Stimulated activated CD8-positive, alpha-beta memory T cell treated with anti-CD3 and anti-CD28 coated beads, Interleukin-15, amount 100 ng/mL, for 4 hours (primary cell): ENCODE measurements around the gene PPP4R4.
"Not testable (repeated sequence)": the region's sequence is repeated elsewhere in the genome, so short reads cannot be mapped to it uniquely, and the experiment has no call there.

Experiments used
- DNase-seq, 2 donors: peaks; one replicate each; pipeline ENCODE4 v3.0.0-alpha.2; 2020; ENCODE audit warnings: low read depth in 2 of 2

The PPP4R4 gene

DNA sequence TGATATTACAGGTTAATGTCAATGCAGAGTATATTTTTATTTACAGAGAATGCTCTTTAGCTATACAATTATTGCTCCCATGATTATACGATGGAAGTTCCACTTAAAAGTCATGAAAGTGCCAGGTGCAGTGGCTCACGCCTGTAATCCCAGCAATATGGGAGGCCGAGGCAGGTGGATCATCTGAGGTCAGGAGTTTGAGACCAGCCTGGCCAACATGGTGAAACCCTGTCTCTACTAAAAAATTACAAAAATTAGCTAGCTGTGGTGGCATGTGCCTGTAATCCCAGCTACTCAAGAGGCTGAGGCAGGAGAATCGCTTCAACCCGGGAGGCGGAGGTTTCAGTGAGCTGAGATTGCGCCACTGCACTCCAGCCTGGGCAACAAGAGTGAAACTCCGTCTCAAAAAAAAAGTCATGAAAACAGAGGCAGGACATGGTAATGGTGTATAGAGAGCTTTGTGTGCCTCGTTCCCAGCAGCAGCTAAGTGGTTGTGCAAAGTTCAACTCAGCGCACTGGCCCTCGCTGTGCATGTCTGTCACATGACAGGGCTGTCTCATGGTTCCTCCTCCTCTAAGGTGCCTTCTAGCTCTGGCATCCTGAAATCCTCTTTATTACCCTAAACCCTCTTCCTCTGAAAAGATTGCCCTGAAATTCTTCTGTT is 102.9 kb downstream of the PPP4R4 start:
- not testable (repeated sequence) for DNase-seq

- DNase-seq: no peak
Measured at GRCh38 chr14:94278731-94279130, 104.6 kb downstream of the PPP4R4 start.

DNA sequence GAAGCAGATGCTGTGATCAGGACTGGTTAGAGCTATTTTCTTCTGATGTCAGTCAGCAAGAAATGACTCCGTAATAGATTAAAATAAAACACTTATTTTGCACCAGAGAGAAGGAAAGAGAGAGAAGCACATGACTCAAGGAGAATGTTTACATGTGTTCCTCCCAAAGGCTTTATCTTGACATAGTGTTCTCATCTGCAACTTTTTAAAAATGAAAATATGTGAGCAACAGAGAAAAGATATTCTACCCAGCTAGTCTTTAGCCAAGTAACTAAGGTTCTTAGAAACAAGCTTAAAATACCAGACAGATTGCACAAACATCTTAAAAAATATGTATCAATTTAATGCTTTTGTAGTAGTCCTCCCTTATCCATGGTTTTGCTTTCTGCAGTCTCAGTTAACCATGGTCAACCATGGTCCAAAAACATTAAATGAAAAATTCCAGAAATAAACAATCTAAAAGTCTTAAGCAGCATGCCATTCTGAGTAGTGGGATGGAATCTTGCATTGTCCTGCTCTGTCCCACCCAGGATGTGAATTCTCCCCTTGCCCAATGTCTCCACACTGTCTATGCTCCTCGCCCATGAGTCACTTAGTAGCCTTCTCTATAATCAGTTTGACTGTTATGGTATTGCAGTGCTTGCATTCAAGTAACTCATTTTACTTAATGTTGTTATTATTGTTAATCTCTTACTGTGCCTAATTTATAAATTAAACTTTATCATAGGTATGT is 109.0 kb downstream of the PPP4R4 start:
- DNase-seq: no peak

DNA sequence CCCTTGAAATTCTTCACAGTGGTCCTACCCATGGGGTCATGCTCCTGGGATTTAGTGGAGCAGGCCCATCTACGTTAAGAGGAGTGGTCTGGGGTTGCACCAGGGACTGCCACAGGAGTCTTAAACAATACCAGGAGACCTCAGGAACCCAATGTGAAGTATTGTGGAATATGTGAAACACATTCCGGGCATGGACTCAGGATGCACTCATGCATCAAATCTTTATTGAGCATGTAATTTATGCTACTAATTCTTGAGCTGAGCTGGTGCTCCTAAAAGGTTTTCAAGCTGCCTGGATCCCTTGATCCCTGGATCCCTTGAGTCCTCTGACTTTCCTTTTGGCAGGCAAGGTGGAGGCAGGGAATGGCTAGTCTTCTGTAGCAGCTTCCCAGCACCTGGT is 110.1 kb downstream of the PPP4R4 start:
- no peak for DNase-seq

DNA sequence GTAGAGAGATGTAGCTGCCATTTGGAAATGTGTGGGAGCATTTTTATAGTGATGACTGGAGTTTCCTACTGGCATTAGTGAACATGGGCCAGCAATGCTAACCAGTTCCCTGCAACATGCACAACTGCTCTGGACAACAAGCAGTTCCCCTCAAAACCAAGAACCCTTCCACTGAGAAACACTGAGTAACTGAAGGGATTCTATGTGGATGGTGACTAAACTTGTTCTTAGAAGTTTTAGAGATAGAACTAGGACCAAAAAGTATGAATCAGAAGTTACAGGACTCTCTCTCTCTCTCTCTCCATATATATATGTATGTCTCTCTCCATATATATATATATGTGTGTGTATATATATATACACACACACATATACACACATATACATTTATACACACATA is 111.0 kb downstream of the PPP4R4 start:
- DNase-seq: no peak

DNA sequence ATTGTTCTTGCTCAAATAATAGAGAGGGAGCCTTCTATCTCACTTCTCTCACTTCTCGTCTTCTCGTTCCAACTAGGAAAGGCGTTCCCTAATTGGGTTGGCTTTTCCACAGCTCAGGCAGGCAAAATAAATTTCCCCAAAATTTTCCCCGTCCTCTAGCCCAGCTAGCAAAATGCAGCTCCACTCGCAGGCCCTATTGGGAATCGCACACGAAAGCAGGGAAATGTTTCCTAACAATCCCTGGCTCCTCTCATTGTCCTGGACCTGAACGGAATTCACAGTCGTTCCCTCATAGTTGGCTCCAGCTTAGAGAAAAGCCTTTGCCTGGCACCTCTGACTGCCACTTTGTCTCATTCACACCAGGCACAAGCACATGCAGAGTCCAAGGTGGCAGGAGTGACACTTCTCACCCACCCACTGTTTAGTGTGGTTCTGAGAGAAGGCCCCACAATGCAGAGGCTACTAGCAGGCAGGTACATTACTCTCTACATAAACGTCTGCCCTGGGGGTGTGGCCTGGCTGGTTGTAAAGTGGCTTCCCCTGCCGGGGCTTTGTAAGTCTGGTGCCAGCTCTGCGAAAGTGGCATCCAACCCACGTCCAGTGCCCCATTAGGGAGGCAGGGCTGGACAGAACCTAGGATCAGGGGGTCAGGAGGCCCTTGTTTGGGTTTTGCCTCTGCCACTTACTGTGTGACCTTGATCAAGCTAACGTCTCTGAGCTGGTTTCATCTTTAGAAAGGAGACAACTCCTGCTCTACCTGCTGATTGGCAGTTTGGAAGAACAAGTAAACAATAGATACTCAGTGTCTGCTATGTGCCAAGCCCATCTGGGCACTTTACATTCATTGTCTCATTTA is 114.7 kb downstream of the PPP4R4 start:
- no peak for DNase-seq

DNA sequence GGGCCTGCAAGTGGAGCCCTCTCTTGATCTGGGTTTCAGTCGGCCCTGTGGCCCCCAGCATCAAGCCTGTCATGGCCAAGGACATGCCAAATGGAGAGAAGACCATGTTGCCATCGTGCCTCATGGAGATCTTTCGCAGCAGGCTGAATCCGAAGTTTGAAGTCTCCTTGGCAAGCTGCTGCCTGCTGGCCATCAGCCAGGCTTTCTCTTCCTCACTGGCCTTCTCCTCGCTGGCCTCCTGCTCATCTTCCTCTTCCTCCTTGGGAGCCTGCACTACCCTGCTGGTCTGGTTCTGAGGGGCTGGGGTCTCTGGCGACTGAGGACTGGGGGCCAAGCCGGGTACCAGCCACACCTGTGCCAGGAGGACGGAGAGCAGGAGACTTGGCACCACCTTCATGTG is 116.1 kb downstream of the PPP4R4 start:
- no peak for DNase-seq

DNA sequence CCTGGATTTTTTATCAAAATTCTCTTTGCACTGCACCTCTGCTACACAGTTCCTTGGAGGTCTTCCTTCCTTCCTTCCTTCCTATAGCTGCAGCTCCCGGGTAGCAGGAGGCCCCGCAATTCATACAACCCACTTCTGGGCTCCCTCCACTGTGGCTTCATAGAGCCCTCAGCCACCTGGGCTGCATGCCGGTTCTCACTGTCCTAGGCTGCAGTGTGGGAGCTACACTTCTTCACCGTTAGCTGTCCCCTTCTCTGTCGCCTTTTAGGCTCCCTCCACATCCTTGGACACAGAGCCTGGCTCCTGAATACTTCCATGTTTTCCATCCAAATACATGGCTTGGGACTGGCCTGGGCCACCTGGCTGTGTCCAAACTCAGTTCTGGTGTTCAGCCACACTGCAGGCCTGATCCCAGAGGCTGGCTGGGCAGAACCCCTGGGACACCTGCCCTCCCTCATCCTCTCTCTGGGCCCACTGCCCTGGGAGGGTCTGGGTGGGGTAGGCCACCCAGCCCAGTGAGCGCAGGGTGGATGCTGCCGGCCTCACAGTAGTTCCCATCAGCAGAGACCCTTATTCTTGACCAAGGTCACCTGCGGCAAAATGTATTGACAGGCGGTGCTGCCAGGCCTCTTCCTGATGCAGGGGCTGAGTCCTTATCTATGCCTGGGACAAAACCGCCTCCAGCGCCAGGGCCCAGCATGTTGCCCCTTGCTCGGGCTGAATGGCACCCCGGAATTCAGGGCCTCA is 117.2 kb downstream of the PPP4R4 start:
- no peak for DNase-seq

- DNase-seq: no peak
Measured at GRCh38 chr14:94291906-94292525, 117.9 kb downstream of the PPP4R4 start.

- DNase-seq: no peak
Measured at GRCh38 chr14:94292526-94292871, 118.4 kb downstream of the PPP4R4 start.

- no peak for DNase-seq
Measured at GRCh38 chr14:94292872-94293577, 118.9 kb downstream of the PPP4R4 start, which contains the start of gene SERPINA10. SERPINA10 (minus strand) TSS chr14:94293268; CDS start chr14:94290593, 2,675 bp downstream.

GRCh38 chr14:94293578-94293924 is 119.4 kb downstream of the PPP4R4 start:
- no peak for DNase-seq

DNA sequence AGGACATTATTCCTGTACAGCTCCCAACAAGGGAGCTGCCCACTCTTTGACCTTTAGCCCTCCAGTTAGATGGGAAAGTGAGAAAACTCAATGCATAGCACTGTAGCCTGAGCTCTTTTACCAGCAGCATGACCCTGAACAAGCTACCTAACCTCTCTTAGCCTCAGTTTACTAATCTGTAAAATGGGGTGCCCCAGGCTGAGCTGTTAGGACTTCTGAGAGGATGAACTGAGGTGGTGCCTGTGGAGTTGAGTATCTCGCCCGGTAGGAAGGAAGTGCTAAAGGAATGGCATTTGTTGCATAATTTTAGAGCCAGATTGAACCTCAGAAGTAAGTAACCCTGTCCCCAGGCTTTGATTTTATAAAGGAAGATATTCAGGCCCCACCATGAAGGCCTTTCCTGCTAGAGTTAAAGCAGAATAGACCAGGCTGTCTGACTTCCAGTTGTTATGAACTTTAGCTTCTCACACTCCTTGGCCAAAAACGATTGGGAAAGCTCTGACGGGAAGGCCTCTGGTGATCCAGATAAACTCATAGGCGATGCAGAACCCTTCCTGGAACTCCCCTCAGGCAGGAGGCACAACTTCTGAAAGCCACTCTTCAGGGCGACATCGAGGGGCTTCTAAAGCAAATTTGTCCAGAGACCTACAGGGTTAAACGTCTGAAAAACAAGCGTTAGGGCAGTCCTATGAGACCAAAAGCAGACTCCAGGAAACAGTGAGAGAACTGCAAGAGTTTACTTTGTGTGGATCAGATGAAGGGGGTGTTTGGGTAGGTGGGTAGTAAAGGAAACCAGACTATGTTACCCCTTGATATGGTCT is 121.4 kb downstream of the PPP4R4 start:
- no peak for DNase-seq

DNA sequence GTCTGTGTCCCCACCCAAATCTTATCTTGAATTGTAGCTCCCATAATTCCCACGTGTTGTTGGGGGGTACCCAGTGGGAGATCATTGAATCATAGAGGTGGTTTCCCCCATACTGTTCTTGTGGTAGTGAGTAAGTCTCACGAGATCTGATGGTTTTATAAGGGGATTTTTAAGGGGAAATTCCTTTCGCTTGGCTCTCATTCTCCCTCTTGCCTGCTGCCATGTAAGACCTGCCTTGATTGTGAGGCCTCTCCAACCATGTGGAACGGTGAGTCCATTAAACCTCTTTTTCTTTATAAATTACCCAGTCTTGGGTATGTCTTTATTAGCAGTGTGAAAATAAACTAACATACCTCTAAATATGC is 122.0 kb downstream of the PPP4R4 start:
- not testable (repeated sequence) for DNase-seq

DNA sequence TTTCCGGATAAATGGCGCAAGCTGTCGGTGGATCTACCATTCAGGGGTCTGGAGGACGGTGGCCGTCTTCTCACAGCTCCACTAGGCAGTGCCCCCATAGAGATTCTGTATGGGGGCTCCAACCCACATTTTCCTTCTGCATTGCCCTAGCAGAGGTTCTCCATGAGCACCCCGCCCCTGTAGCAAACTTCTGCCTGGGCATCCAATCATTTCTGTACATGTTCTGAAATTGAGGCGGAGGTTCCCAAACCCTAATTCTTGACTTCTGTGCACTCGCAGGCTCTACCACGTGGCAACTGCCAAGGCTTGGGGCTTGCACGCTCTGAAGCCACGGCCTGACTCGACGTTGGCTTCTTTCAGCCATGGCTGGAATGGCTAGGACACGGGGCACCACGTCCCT is 124.0 kb downstream of the PPP4R4 start:
- no peak for DNase-seq

GRCh38 chr14:94303111-94303510 is 129.0 kb downstream of the PPP4R4 start:
- no peak for DNase-seq

DNA sequence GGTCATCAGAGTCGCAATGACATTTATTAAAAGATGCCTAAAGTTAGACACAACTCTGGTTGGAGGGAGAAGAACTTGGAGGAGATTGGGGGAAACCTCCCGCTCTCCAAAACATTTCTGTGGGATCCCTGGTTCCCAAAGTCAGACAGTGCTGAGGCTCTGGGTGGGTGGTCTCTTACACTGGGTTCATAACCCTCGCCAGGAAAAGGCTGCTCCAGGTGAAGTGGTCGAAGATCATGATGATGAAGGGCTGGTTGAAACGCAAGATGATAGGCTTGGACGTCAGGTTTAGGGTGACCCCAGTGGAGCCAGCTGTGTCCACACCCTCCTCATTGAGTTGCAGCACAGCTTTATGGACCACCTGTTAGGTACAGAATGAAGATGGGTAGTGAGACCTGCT is 130.1 kb downstream of the PPP4R4 start:
- no peak for DNase-seq

DNA sequence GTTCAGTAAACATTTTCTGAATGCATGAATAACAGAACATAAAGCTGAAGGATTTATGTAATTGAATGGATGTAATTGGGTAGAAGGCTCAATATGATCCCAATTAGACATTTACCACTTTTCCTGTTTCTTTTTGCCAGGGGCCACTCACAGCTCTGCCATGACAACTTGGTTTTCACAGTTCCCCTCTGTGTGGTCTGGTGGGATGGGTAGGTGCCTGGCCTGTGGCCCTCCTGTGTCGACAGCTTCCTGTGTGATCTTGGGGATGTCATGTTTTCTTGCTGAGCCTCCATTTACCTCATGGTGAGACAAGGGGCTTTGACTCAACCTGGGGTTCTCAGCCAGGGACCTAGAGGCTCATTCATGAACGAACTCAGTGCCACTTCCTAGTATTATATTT is 131.5 kb downstream of the PPP4R4 start:
- DNase-seq: no peak

- DNase-seq: no peak
Measured at GRCh38 chr14:94306047-94306978, 132.2 kb downstream of the PPP4R4 start.
